Esophagus muscularis mucosa (tissue), 4 donors: Measurements from ENCODE around the gene UST. TPM values are rescaled to one million over a fixed set of nuclear protein-coding genes. Genes with fewer than 3 reads are reported as not detected.
A peak's percentile ranks its signal among the peaks of the same experiment; 100 is the strongest.

Source experiments
- DNase-seq: peaks from one replicate; pipeline ENCODE4 v3.0.0-alpha.2; 2017; ENCODE audit errors: extremely low spot score
- H3K27ac ChIP-seq, 4 donors: fragments of 200-600 bp; sonication (generic); replicated peaks in 1 of 4; 1 replicate in 3 of 4; 2 replicates in 1 of 4; pipeline ENCODE4 v1.5.1; 2016 to 2019; ENCODE audit warnings: mild to moderate bottlenecking in 1 of 4
- H3K27me3 ChIP-seq, 4 donors: fragments of 200-600 bp; sonication (generic); one replicate each; pipeline versions ENCODE4 v1.5.1 to v1.6.0; 2016 to 2019
- H3K36me3 ChIP-seq, 4 donors: fragments of 200-600 bp; sonication (generic); one replicate each; pipeline ENCODE4 v1.5.1; 2016 to 2019
- H3K4me1 ChIP-seq, 4 donors: fragments of 200-600 bp; sonication (generic); one replicate each; pipeline ENCODE4 v1.5.1; 2016 to 2019
- H3K4me3 ChIP-seq, 4 donors: fragments of 200-600 bp; sonication (generic); 1 replicate in 2 of 4; 2 replicates in 2 of 4; pipeline ENCODE4 v1.5.1; 2016 to 2019; ENCODE audit warnings: mild to moderate bottlenecking in 4 of 4, moderate library complexity in 1 of 4
- H3K9me3 ChIP-seq, 4 donors: fragments of 200-600 bp; sonication (generic); 1 replicate in 3 of 4; 2 replicates in 1 of 4; pipeline ENCODE4 v1.5.1; 2016 to 2019
- CTCF ChIP-seq, 3 experiments: fragments of 200-600 bp in 2 of 3; fragments of 450-650 bp in 1 of 3; sonication (generic) in 2 of 3; IDR thresholded peaks; one replicate each; pipeline ENCODE4 v1.5.1; 2017 to 2019; ENCODE audit warnings: antibody characterized with exemption in 3 of 3, mild to moderate bottlenecking in 2 of 3, moderate library complexity in 1 of 3
- EP300 ChIP-seq: sonication (generic); formaldehyde crosslinking; IDR thresholded peaks from one replicate; pipeline ENCODE4 v1.6.1; 2017; ENCODE audit warnings: antibody characterized with exemption
- POLR2A ChIP-seq: fragments of 450-650 bp; IDR thresholded peaks from one replicate; pipeline ENCODE4 v1.6.1; 2017; ENCODE audit warnings: antibody characterized with exemption, moderate library complexity, mild to moderate bottlenecking, low read depth
- POLR2AphosphoS5 ChIP-seq, 2 donors: sonication (generic); formaldehyde crosslinking; IDR thresholded peaks; one replicate each; pipeline ENCODE4 v1.6.1; 2017; ENCODE audit warnings: antibody characterized with exemption in 2 of 2
- WGBS: methylation state at CpG from one replicate; pipeline ENCODE4 v1.1.5; 2018; 5-methylcytosine and 5-hydroxymethylcytosine counted together
- intact Hi-C: fragments of 100-400 bp; cut with DNase I; formaldehyde crosslinking; loops from one replicate; pipeline ENCODE4 v1.15.1; 2023
- total RNA-seq, 4 donors: library from RNA; depleted of rRNA; stranded (reverse); fragments of >200 nt; gene quantifications; one replicate each; pipeline versions ENCODE4 v1.1.0 to v1.2.1, GENCODE V29; 2016

The UST gene
- total RNA-seq, 4 donors from 2014 or later = 29.1 to 46.3 (median 32.4) TPM

GRCh38 chr6:148981515-148981914 is 234.7 kb downstream of the UST start:
- H3K4me3 ChIP-seq = no peak overlapping the region
- DNase-seq = no peak
- H3K27me3 ChIP-seq = no peaks in the 10 kb centered on the region
- H3K27ac ChIP-seq = no peak overlapping the region
- peaks cover 0 to 12% (median 4%) of the 10 kb centered on the region in 4 donors for H3K4me1 ChIP-seq
- TF ChIP-seq POLR2AphosphoS5 (IDR thresholded peaks at IDR 0.05) (no peak), CTCF (IDR thresholded peaks at IDR 0.05) (no peak), POLR2A (no peak), EP300 (no peak)
- no peaks in the 10 kb centered on the region for H3K9me3 ChIP-seq
- H3K36me3 ChIP-seq = no peaks in the 10 kb centered on the region
- 89% methylated on average over 3 of the region's 3 CpGs for WGBS
- intact Hi-C loops = no loop called here

GRCh38 chr6:148983101-148983761 is 236.4 kb downstream of the UST start:
- 87% methylated on average over 9 of the region's 9 CpGs for WGBS
- Histone ChIP-seq H3K4me3 (no peak overlapping the region), H3K27ac (no peak overlapping the region), H3K4me1 (peaks cover 0 to 12% (median 4%) of the 10 kb centered on the region in 4 donors), H3K9me3 (no peaks in the 10 kb centered on the region), H3K27me3 (no peaks in the 10 kb centered on the region), H3K36me3 (no peaks in the 10 kb centered on the region)
- intact Hi-C loops = no loop called here
- TF ChIP-seq EP300 = no peak
- TF ChIP-seq CTCF (IDR thresholded peaks at IDR 0.05) = no peak
- TF ChIP-seq POLR2AphosphoS5 (IDR thresholded peaks at IDR 0.05) = no peak
- no peak for TF ChIP-seq POLR2A
- peak; percentile 75 for DNase-seq

- intact Hi-C loops = no loop called here
Measured at GRCh38 chr6:148983966-148984365, 237.1 kb downstream of the UST start.

GRCh38 chr6:148984531-148985056 is 237.8 kb downstream of the UST start:
- intact Hi-C loops = no loop called here
- TF ChIP-seq POLR2A (no peak), CTCF (IDR thresholded peaks at IDR 0.05) (no peak), EP300 (no peak), POLR2AphosphoS5 (IDR thresholded peaks at IDR 0.05) (no peak)
- no peaks in the 10 kb centered on the region for H3K36me3 ChIP-seq

More at GRCh38 chr6:148983966-148984365, 237.1 kb downstream of the UST start:
- Histone ChIP-seq H3K27me3 (no peaks in the 10 kb centered on the region), H3K4me1 (peaks cover 0 to 12% (median 4%) of the 10 kb centered on the region in 4 donors), H3K27ac (no peak overlapping the region), H3K9me3 (no peaks in the 10 kb centered on the region), H3K36me3 (no peaks in the 10 kb centered on the region), H3K4me3 (no peak overlapping the region)
- 80% methylated on average over 2 of the region's 2 CpGs for WGBS
- no peak for TF ChIP-seq CTCF (IDR thresholded peaks at IDR 0.05)
- no peak for TF ChIP-seq POLR2A
- TF ChIP-seq EP300 = no peak
- no peak for TF ChIP-seq POLR2AphosphoS5 (IDR thresholded peaks at IDR 0.05)
- DNase-seq = peak; percentile 53

More at GRCh38 chr6:148984531-148985056, 237.8 kb downstream of the UST start:
- H3K9me3 ChIP-seq = no peaks in the 10 kb centered on the region
- peak; percentile 37 for DNase-seq
- 83% methylated on average over 4 of the region's 4 CpGs for WGBS
- H3K27ac ChIP-seq = no peak overlapping the region
- no peak overlapping the region for H3K4me3 ChIP-seq
- H3K4me1 ChIP-seq = peaks cover 0 to 12% (median 6%) of the 10 kb centered on the region in 4 donors
- no peaks in the 10 kb centered on the region for H3K27me3 ChIP-seq
